HEK293 (cell line): ENCODE results near the gene FXYD4.

ENCODE experiments used
- BCL11A ChIP-seq: fragments of 450-650 bp; formaldehyde crosslinking; IDR thresholded peaks from 2 replicates; pipeline ENCODE4 v1.5.1; 2016; ENCODE audit warnings: low read depth, missing biosample characterization, missing genetic modification characterization
- GLI4 ChIP-seq: fragments of 450-650 bp; formaldehyde crosslinking; IDR thresholded peaks from 2 replicates; pipeline ENCODE4 v1.5.1; 2016; ENCODE audit warnings: missing biosample characterization, missing genetic modification characterization
- HOXD13 ChIP-seq: sonication (generic); formaldehyde crosslinking; IDR thresholded peaks from 2 replicates; pipeline ENCODE4 v1.8.0; 2022; ENCODE audit warnings: missing genetic modification reagents, borderline replicate concordance
- KLF8 ChIP-seq: fragments of 450-650 bp; formaldehyde crosslinking; IDR thresholded peaks from 2 replicates; pipeline ENCODE4 v1.5.1; 2016; ENCODE audit warnings: missing biosample characterization, missing genetic modification characterization
- MYNN ChIP-seq: fragments of 450-650 bp; formaldehyde crosslinking; IDR thresholded peaks from 2 replicates; pipeline ENCODE4 v1.5.1; 2016; ENCODE audit warnings: missing biosample characterization, missing genetic modification characterization, borderline replicate concordance
- PRDM1 ChIP-seq: fragments of 450-650 bp; formaldehyde crosslinking; IDR thresholded peaks from 2 replicates; pipeline ENCODE4; 2016; ENCODE audit warnings: missing biosample characterization, missing genetic modification characterization
- ZBTB1 ChIP-seq: fragments of 450-650 bp; formaldehyde crosslinking; IDR thresholded peaks from 2 replicates; pipeline ENCODE4 v1.5.1; 2016; ENCODE audit warnings: missing biosample characterization, missing genetic modification characterization
- ZBTB20 ChIP-seq: fragments of 450-650 bp; formaldehyde crosslinking; IDR thresholded peaks from 2 replicates; pipeline ENCODE4 v1.5.1; 2016; ENCODE audit warnings: missing biosample characterization, missing genetic modification characterization
- ZBTB8A ChIP-seq: fragments of 450-650 bp; formaldehyde crosslinking; IDR thresholded peaks from 2 replicates; pipeline ENCODE4 v1.5.1; 2016; ENCODE audit warnings: missing biosample characterization, missing genetic modification characterization
- ZFHX2 ChIP-seq: fragments of 450-650 bp; formaldehyde crosslinking; conservative IDR thresholded peaks from 2 replicates; pipeline ENCODE4 v1.5.1; 2016; ENCODE audit warnings: missing biosample characterization, missing genetic modification characterization
- ZFP3 ChIP-seq: fragments of 450-650 bp; formaldehyde crosslinking; IDR thresholded peaks from 2 replicates; pipeline ENCODE4 v1.5.1; 2016; ENCODE audit warnings: low read depth, missing biosample characterization, missing genetic modification characterization
- ZFP37 ChIP-seq: fragments of 450-650 bp; formaldehyde crosslinking; IDR thresholded peaks from 2 replicates; pipeline ENCODE4 v1.5.1; 2016; ENCODE audit warnings: missing biosample characterization, missing genetic modification characterization
- ZNF114 ChIP-seq: fragments of 450-650 bp; formaldehyde crosslinking; IDR thresholded peaks from 2 replicates; pipeline ENCODE4 v1.5.0; 2017; ENCODE audit warnings: missing biosample characterization, missing genetic modification characterization
- ZNF138 ChIP-seq: fragments of 450-650 bp; formaldehyde crosslinking; IDR thresholded peaks from 2 replicates; pipeline ENCODE4 v1.5.1; 2016; ENCODE audit warnings: missing biosample characterization, missing genetic modification characterization, borderline replicate concordance
- ZNF140 ChIP-seq: fragments of 450-650 bp; formaldehyde crosslinking; IDR thresholded peaks from 2 replicates; pipeline ENCODE4 v1.5.1; 2016; ENCODE audit warnings: missing biosample characterization, missing genetic modification characterization
- ZNF157 ChIP-seq: fragments of 450-650 bp; formaldehyde crosslinking; IDR thresholded peaks from 2 replicates; pipeline ENCODE4 v1.5.1; 2016; ENCODE audit warnings: missing biosample characterization, missing genetic modification characterization
- ZNF239 ChIP-seq: fragments of 450-650 bp; formaldehyde crosslinking; IDR thresholded peaks from 2 replicates; pipeline ENCODE4 v1.5.1; 2016; ENCODE audit warnings: missing biosample characterization, missing genetic modification characterization
- ZNF433 ChIP-seq: fragments of 450-650 bp; formaldehyde crosslinking; IDR thresholded peaks from 2 replicates; pipeline ENCODE4 v1.5.1; 2016; ENCODE audit warnings: missing biosample characterization, missing genetic modification characterization, low read depth
- ZNF473 ChIP-seq: fragments of 450-650 bp; formaldehyde crosslinking; IDR thresholded peaks from 2 replicates; pipeline ENCODE4 v1.5.1; 2017; ENCODE audit warnings: missing biosample characterization, missing genetic modification characterization
- ZNF529 ChIP-seq: fragments of 450-650 bp; formaldehyde crosslinking; IDR thresholded peaks from 2 replicates; pipeline ENCODE4 v1.5.1; 2017; ENCODE audit warnings: missing genetic modification characterization, missing biosample characterization; ENCODE audit not compliant: insufficient replicate concordance
- ZNF560 ChIP-seq: fragments of 450-650 bp; formaldehyde crosslinking; IDR thresholded peaks from 2 replicates; pipeline ENCODE4 v1.5.1; 2017; ENCODE audit warnings: missing biosample characterization, missing genetic modification characterization, borderline replicate concordance
- ZNF585B ChIP-seq: fragments of 450-650 bp; formaldehyde crosslinking; IDR thresholded peaks from 2 replicates; pipeline ENCODE4 v1.5.1; 2016; ENCODE audit warnings: missing biosample characterization, missing genetic modification characterization
- ZNF610 ChIP-seq: fragments of 450-650 bp; formaldehyde crosslinking; IDR thresholded peaks from 2 replicates; pipeline ENCODE4 v1.5.1; 2016; ENCODE audit warnings: missing biosample characterization, missing genetic modification characterization, borderline replicate concordance
- ZNF626 ChIP-seq: fragments of 450-650 bp; sonication (Bioruptor Pico); formaldehyde crosslinking; IDR thresholded peaks from 2 replicates; pipeline ENCODE4 v1.5.1; 2018; ENCODE audit warnings: missing biosample characterization, missing genetic modification characterization, inconsistent platforms
- ZNF654 ChIP-seq: fragments of 450-650 bp; formaldehyde crosslinking; IDR thresholded peaks from 2 replicates; pipeline ENCODE4 v1.5.1; 2016; ENCODE audit warnings: low read depth, missing biosample characterization, missing genetic modification characterization
- ZNF658 ChIP-seq: fragments of 450-650 bp; formaldehyde crosslinking; IDR thresholded peaks from 2 replicates; pipeline ENCODE4; 2016; ENCODE audit warnings: missing biosample characterization, missing genetic modification characterization
- ZNF701 ChIP-seq: fragments of 450-650 bp; formaldehyde crosslinking; IDR thresholded peaks from 2 replicates; pipeline ENCODE4 v1.5.1; 2016; ENCODE audit warnings: missing biosample characterization, missing genetic modification characterization
- ZNF707 ChIP-seq: fragments of 450-650 bp; formaldehyde crosslinking; IDR thresholded peaks from 2 replicates; pipeline ENCODE4 v1.5.1; 2016; ENCODE audit warnings: missing biosample characterization, missing genetic modification characterization
- ZNF76 ChIP-seq: fragments of 450-650 bp; formaldehyde crosslinking; IDR thresholded peaks from 2 replicates; pipeline ENCODE4; 2016; ENCODE audit warnings: low read depth, missing biosample characterization, missing genetic modification characterization, borderline replicate concordance
- TF ChIP-seq, protein P1 (sequence below): fragments of 450-650 bp; formaldehyde crosslinking; IDR thresholded peaks from 2 replicates; pipeline ENCODE4 v1.5.1; 2016; ENCODE audit warnings: missing biosample characterization, missing genetic modification characterization
- TF ChIP-seq, protein P2 (sequence below): fragments of 450-650 bp; formaldehyde crosslinking; IDR thresholded peaks from 2 replicates; pipeline ENCODE4; 2016; ENCODE audit warnings: missing biosample characterization, missing genetic modification characterization
- TF ChIP-seq, protein P3 (sequence below): fragments of 450-650 bp; formaldehyde crosslinking; IDR thresholded peaks from 2 replicates; pipeline ENCODE4 v1.5.1; 2016; ENCODE audit warnings: missing biosample characterization, missing genetic modification characterization
- TF ChIP-seq, protein P4 (sequence below): fragments of 450-650 bp; formaldehyde crosslinking; IDR thresholded peaks from 2 replicates; pipeline ENCODE4 v1.5.1; 2016; ENCODE audit warnings: missing biosample characterization, missing genetic modification characterization
- TF ChIP-seq, protein P5 (sequence below): fragments of 450-650 bp; formaldehyde crosslinking; IDR thresholded peaks from 2 replicates; pipeline ENCODE4 v1.5.1; 2016; ENCODE audit warnings: missing biosample characterization, missing genetic modification characterization

FXYD4 gene

DNA sequence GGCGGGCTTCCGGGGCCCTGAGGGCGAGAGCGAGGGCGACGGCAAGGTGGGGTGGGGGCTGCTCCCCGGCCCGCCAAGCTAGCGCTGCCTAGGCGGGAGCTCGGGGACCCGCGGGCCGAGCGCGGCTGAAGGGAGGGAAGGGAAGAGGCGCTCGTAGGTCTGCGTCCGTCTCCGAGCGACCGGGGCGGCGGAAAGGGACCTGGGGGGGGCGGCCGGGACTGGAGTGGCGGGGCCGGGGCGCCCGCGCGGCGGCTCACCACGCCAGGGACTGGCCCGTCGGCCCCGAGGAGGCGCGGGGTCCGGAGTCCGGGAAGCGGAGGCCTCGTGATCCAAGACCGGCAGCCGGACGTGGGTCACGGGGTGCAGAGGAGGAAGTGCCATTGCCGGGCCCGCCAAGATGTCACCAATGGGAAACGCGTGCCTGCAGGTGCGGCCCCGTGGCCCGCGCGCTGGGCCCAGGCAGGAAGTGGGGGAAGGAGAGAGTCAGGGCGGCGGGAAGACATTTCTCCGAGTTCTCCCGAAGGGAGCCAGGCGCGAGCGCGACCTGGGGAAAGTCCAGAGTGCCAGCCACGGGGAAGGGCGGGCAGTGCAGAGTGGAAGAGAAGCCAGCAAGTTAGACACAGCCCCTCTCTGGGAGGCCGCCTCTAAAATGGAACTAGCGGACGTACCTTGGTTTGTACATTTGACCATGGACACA, 25.6 kb downstream of the FXYD4 start (continued):
- TF ChIP-seq, protein P1, sequence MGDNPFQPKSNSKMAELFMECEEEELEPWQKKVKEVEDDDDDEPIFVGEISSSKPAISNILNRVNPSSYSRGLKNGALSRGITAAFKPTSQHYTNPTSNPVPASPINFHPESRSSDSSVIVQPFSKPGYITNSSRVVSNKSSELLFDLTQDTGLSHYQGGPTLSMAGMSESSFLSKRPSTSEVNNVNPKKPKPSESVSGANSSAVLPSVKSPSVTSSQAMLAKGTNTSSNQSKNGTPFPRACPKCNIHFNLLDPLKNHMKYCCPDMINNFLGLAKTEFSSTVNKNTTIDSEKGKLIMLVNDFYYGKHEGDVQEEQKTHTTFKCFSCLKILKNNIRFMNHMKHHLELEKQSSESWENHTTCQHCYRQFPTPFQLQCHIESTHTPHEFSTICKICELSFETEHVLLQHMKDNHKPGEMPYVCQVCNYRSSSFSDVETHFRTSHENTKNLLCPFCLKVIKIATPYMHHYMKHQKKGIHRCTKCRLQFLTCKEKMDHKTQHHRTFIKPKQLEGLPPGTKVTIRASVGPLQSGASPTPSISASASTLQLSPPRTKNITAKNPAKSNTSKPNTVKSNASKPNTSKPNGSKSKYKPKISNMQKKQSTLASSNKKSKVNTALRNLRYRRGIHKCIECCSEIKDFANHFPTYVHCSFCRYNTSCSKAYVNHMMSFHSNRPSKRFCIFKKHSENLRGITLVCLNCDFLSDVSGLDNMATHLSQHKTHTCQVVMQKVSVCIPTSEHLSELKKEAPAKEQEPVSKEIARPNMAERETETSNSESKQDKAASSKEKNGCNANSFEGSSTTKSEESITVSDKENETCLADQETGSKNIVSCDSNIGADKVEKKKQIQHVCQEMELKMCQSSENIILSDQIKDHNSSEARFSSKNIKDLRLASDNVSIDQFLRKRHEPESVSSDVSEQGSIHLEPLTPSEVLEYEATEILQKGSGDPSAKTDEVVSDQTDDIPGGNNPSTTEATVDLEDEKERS (tag by site-specific recombination): no peak
- no peak for TF ChIP-seq ZNF701
- TF ChIP-seq ZNF114: no peak
- peak; percentile 72; the same call in 1 of the 2 replicates for TF ChIP-seq ZNF76
- TF ChIP-seq, protein P2, sequence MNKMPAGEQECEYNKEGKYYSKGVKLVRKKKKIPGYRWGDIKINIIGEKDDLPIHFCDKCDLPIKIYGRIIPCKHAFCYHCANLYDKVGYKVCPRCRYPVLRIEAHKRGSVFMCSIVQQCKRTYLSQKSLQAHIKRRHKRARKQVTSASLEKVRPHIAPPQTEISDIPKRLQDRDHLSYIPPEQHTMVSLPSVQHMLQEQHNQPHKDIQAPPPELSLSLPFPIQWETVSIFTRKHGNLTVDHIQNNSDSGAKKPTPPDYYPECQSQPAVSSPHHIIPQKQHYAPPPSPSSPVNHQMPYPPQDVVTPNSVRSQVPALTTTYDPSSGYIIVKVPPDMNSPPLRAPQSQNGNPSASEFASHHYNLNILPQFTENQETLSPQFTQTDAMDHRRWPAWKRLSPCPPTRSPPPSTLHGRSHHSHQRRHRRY: no peak
- TF ChIP-seq ZFP37 (tag by site-specific recombination): peak; percentile 72; the same call in 1 of the 2 replicates
- no peak for TF ChIP-seq ZNF529
- TF ChIP-seq HOXD13: 0 out of 2 replicates have a peak, but pooled peaks have one; percentile 17
- TF ChIP-seq KLF8 (tag by site-specific recombination): peak; percentile 90
- TF ChIP-seq ZBTB1 (tag by site-specific recombination): no peak
- TF ChIP-seq, protein P3, sequence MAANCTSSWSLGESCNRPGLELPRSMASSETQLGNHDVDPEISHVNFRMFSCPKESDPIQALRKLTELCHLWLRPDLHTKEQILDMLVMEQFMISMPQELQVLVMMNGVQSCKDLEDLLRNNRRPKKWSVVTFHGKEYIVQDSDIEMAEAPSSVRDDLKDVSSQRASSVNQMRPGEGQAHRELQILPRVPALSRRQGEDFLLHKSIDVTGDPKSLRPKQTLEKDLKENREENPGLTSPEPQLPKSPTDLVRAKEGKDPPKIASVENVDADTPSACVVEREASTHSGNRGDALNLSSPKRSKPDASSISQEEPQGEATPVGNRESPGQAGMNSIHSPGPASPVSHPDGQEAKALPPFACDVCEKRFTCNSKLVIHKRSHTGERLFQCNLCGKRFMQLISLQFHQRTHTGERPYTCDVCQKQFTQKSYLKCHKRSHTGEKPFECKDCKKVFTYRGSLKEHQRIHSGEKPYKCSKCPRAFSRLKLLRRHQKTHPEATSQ: no peak; the same call in none of the 2 replicates
- no peak for TF ChIP-seq ZNF157 (tag by site-specific recombination)
- TF ChIP-seq ZFP3 (tag by site-specific recombination): no peak
- TF ChIP-seq, protein P4, sequence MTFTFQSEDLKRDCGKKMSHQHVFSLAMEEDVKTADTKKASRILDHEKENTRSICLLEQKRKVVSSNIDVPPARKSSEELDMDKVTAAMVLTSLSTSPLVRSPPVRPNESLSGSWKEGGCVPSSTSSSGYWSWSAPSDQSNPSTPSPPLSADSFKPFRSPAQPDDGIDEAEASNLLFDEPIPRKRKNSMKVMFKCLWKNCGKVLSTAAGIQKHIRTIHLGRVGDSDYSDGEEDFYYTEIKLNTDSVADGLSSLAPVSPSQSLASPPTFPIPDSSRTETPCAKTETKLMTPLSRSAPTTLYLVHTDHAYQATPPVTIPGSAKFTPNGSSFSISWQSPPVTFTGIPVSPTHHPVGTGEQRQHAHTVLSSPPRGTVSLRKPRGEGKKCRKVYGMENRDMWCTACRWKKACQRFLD (tag by site-specific recombination): no peak
- no peak for TF ChIP-seq ZNF433
- TF ChIP-seq ZNF658 (tag by site-specific recombination): no peak
- no peak for TF ChIP-seq GLI4 (tag by site-specific recombination)
- no peak for TF ChIP-seq ZNF626
- TF ChIP-seq, protein P5, sequence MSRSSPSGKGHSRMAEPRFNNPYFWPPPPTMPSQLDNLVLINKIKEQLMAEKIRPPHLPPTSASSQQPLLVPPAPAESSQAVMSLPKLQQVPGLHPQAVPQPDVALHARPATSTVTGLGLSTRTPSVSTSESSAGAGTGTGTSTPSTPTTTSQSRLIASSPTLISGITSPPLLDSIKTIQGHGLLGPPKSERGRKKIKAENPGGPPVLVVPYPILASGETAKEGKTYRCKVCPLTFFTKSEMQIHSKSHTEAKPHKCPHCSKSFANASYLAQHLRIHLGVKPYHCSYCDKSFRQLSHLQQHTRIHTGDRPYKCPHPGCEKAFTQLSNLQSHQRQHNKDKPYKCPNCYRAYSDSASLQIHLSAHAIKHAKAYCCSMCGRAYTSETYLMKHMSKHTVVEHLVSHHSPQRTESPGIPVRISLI (tag by site-specific recombination): peak; percentile 93; the same call in 1 of the 2 replicates
- no peak for TF ChIP-seq ZNF140
- peak; percentile 60; the same call in 1 of the 2 replicates for TF ChIP-seq BCL11A (tag by site-specific recombination)
- TF ChIP-seq ZNF473 (tag by site-specific recombination): no peak
- TF ChIP-seq MYNN (tag by site-specific recombination): no peak
- peak; percentile 95 for TF ChIP-seq ZBTB8A (tag by site-specific recombination)
- TF ChIP-seq ZNF585B: no peak; the same call in 1 of the 2 replicates
- TF ChIP-seq ZNF707 (tag by site-specific recombination): no peak
- peak; percentile 23; the same call in 1 of the 2 replicates for TF ChIP-seq ZFHX2 (tag by site-specific recombination)
- no peak for TF ChIP-seq ZNF138 (tag by site-specific recombination)
- TF ChIP-seq ZNF654 (tag by site-specific recombination): no peak
- TF ChIP-seq ZBTB20: peak; percentile 92
- no peak for TF ChIP-seq ZNF239 (tag by site-specific recombination)
- peak; percentile 46; the same call in 1 of the 2 replicates for TF ChIP-seq ZNF610 (tag by site-specific recombination)
- TF ChIP-seq PRDM1 (tag by site-specific recombination): peak; percentile 98
- no peak for TF ChIP-seq ZNF560 (tag by site-specific recombination)
